SU-DHL-6 (cell line): ENCODE data around the gene CERK.
A peak's percentile ranks its signal among the peaks of the same experiment; 100 is the strongest.

Experiments used
- H2AFZ ChIP-seq: fragments of 200-600 bp; sonication (generic); 2 replicates; pipeline ENCODE4 v1.6.1; 2014; ENCODE audit warnings: low read depth, mild to moderate bottlenecking, moderate library complexity, mixed read lengths, antibody characterized with exemption, low read length; ENCODE audit not compliant: severe bottlenecking
- H3F3A ChIP-seq: fragments of 200-600 bp; shearing (Covaris generic); 2 replicates; pipeline ENCODE4 v1.6.0; 2016; ENCODE audit warnings: antibody characterized with exemption, mild to moderate bottlenecking; ENCODE audit not compliant: insufficient read depth
- H3K27ac ChIP-seq: fragments of 200-600 bp; sonication (generic); 2 replicates; pipeline ENCODE4 v1.5.1; 2016; ENCODE audit warnings: low read depth, mild to moderate bottlenecking, low read length, moderate library complexity, mixed read lengths
- H3K27me3 ChIP-seq: fragments of 200-600 bp; sonication (generic), shearing (Covaris generic); 2 replicates; pipeline ENCODE4 v1.6.0; 2014; ENCODE audit warnings: mild to moderate bottlenecking, low read length
- H3K36me3 ChIP-seq: fragments of 200-600 bp; sonication (generic); 2 replicates; pipeline ENCODE4 v1.6.1; 2014; ENCODE audit warnings: mild to moderate bottlenecking, low read length, mixed read lengths
- H3K4me2 ChIP-seq: fragments of 300-600, 200-600 bp; shearing (Covaris generic), sonication (generic); 2 replicates; pipeline ENCODE4 v1.6.0; 2014; ENCODE audit warnings: low read length, low read depth, mild to moderate bottlenecking; ENCODE audit not compliant: poor library complexity, severe bottlenecking
- H3K4me3 ChIP-seq: fragments of 200-600 bp; sonication (generic); 2 replicates; pipeline ENCODE4 v1.5.1; 2014; ENCODE audit warnings: antibody characterized with exemption, low read length, mild to moderate bottlenecking, mixed read lengths; ENCODE audit not compliant: insufficient read depth, poor library complexity, severe bottlenecking
- H3K79me2 ChIP-seq: fragments of 200-600 bp; sonication (generic); 2 replicates; pipeline ENCODE4 v1.6.1; 2014; ENCODE audit warnings: mild to moderate bottlenecking, low read length, moderate library complexity; ENCODE audit not compliant: insufficient read depth
- H3K9ac ChIP-seq: fragments of 200-600 bp; sonication (generic); 2 replicates; pipeline ENCODE4 v1.7.0; 2014; ENCODE audit warnings: mild to moderate bottlenecking, low read length
- H3K9me2 ChIP-seq: fragments of 200-600 bp; sonication (generic); replicated peaks from 2 replicates; pipeline ENCODE4 v1.6.1; 2014; ENCODE audit warnings: low read length; ENCODE audit not compliant: insufficient read depth
- H3K9me3 ChIP-seq: fragments of 200-600 bp; sonication (generic); 2 replicates; pipeline ENCODE4 v1.6.1; 2014; ENCODE audit warnings: low read length, mixed read lengths; ENCODE audit not compliant: insufficient read depth
- H4K20me1 ChIP-seq: fragments of 200-600 bp; sonication (generic); 2 replicates; pipeline ENCODE4 v1.6.1; 2014; ENCODE audit warnings: low read depth, mild to moderate bottlenecking, antibody characterized with exemption, low read length, moderate library complexity, mixed read lengths
- CTCF ChIP-seq: fragments of 200-600 bp; sonication (generic); IDR thresholded peaks from one replicate; pipeline ENCODE4 v1.5.1; 2017; ENCODE audit warnings: antibody characterized with exemption, mild to moderate bottlenecking, low read length, moderate library complexity; ENCODE audit not compliant: insufficient read depth, poor library complexity, severe bottlenecking
- EZH2phosphoT487 ChIP-seq: fragments of 200-600 bp; sonication (generic), shearing (Covaris generic); conservative IDR thresholded peaks from 2 replicates; pipeline ENCODE4 v1.6.1; 2018; ENCODE audit warnings: mild to moderate bottlenecking, antibody characterized with exemption, low read length, moderate library complexity, mixed read lengths

CERK gene

GRCh38 chr22:46687048-46687444 lies 51.0 kb downstream of the CERK start:
- Histone ChIP-seq H3K9me3 (no peaks in the 10 kb centered on the region), H3K4me3 (no peak overlapping the region), H3K36me3 (no peaks in the 10 kb centered on the region), H3K27ac (no peak overlapping the region), H3K27me3 (no peaks in the 10 kb centered on the region), H3F3A (peaks cover 4% of the 10 kb centered on the region), H3K9ac (no peak overlapping the region), H3K9me2 (no peaks in the 10 kb centered on the region), H4K20me1 (no peaks in the 10 kb centered on the region), H3K4me2 (no peak overlapping the region), H2AFZ (no peak overlapping the region), H3K79me2 (no peaks in the 10 kb centered on the region)
- TF ChIP-seq CTCF (no peak), EZH2phosphoT487 (no peak)

GRCh38 chr22:46686221-46687047 lies 51.6 kb downstream of the CERK start:
- Histone ChIP-seq H3K79me2 (no peaks in the 10 kb centered on the region), H3K9ac (no peak overlapping the region), H3K27me3 (no peaks in the 10 kb centered on the region), H4K20me1 (no peaks in the 10 kb centered on the region), H3K9me3 (no peaks in the 10 kb centered on the region), H3K36me3 (no peaks in the 10 kb centered on the region), H3K4me3 (no peak overlapping the region), H3K4me2 (no peak overlapping the region), H3F3A (peaks cover 4% of the 10 kb centered on the region), H3K27ac (no peak overlapping the region), H3K9me2 (no peaks in the 10 kb centered on the region), H2AFZ (no peak overlapping the region)
- TF ChIP-seq CTCF (no peak), EZH2phosphoT487 (no peak)

DNA sequence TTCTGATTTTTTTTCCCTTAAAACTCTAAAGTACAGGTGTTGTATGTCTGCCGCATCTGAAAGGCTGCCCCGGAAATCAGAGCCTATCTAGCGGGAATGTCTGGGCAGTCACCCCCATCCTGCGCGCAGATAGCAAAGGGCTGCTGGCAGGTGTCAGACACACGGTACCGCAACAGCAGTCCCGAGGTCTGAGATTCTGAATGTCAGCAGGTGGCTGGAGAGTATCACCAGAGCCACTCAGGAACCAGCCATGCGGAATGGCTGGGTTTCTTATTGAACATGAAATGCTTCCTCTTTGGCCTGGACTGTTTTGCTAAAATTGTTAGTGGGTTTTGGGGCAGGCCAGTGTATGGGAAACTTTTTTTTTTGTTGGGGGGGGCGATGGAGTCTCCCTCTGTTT lies 53.3 kb downstream of the CERK start:
- Histone ChIP-seq H3K27me3 (no peaks in the 10 kb centered on the region), H3K27ac (0 out of 2 replicates have a peak overlapping the region, but pooled peaks have one; percentile 26), H4K20me1 (no peaks in the 10 kb centered on the region), H3K79me2 (no peaks in the 10 kb centered on the region), H3K4me2 (no peak overlapping the region), H3K9ac (no peak overlapping the region), H2AFZ (no peak overlapping the region), H3K9me2 (no peaks in the 10 kb centered on the region), H3F3A (peaks cover 4% of the 10 kb centered on the region), H3K36me3 (no peaks in the 10 kb centered on the region), H3K9me3 (no peaks in the 10 kb centered on the region), H3K4me3 (no peak overlapping the region)
- no peak for TF ChIP-seq EZH2phosphoT487
- no peak for TF ChIP-seq CTCF
